Glutamatergic neuron (in vitro differentiated cells): ENCODE data around the gene ZNF75A. TPM values are rescaled to one million over a fixed set of nuclear protein-coding genes. Genes with fewer than 3 reads are reported as not detected.

Experiments used
- DNase-seq: peaks from one replicate; pipeline ENCODE4 v3.0.0; 2022
- H3K27ac Mint-ChIP-seq: one replicate; pipeline ENCODE4 v1.8.0; 2020; ENCODE audit warnings: mild to moderate bottlenecking, mixed read lengths, inconsistent platforms; ENCODE audit not compliant: unreplicated experiment
- H3K27me3 Mint-ChIP-seq: one replicate; pipeline ENCODE4 v1.8.0; 2020; ENCODE audit warnings: mild to moderate bottlenecking, moderate library complexity, mixed read lengths, inconsistent platforms; ENCODE audit not compliant: unreplicated experiment
- H3K36me3 Mint-ChIP-seq: one replicate; pipeline ENCODE4 v1.8.0; 2020; ENCODE audit warnings: mild to moderate bottlenecking, mixed read lengths, inconsistent platforms; ENCODE audit not compliant: unreplicated experiment
- H3K4me1 Mint-ChIP-seq: one replicate; pipeline ENCODE4 v1.8.0; 2020; ENCODE audit warnings: mild to moderate bottlenecking, low read depth, mixed read lengths, inconsistent platforms; ENCODE audit not compliant: unreplicated experiment
- H3K4me3 Mint-ChIP-seq: one replicate; pipeline ENCODE4 v1.8.0; 2020; ENCODE audit warnings: mild to moderate bottlenecking, mixed read lengths, inconsistent platforms; ENCODE audit not compliant: unreplicated experiment
- H3K9me3 Mint-ChIP-seq: one replicate; pipeline ENCODE4 v1.8.0; 2020; ENCODE audit warnings: mild to moderate bottlenecking, moderate library complexity, mixed read lengths, inconsistent platforms; ENCODE audit not compliant: unreplicated experiment
- total RNA-seq: library from RNA; stranded (reverse); fragmentation: NEBNext Ultra II Directional; extraction: Animal tissue kit (Norgen Biotek cat#: 25700); gene quantifications from one replicate; pipeline ENCODE4 v1.2.1, GENCODE V29; 2021; ENCODE audit not compliant: unreplicated experiment
- TF ChIP-seq, protein P1 (sequence below): fragments of 200-600 bp; sonication (generic); IDR thresholded peaks from one replicate; pipeline ENCODE4 v1.5.0; 2021; ENCODE audit not compliant: partially characterized antibody, unreplicated experiment

Gene ZNF75A
- total RNA-seq, 1 donor from 2014 or later, result 62.4 TPM

DNA sequence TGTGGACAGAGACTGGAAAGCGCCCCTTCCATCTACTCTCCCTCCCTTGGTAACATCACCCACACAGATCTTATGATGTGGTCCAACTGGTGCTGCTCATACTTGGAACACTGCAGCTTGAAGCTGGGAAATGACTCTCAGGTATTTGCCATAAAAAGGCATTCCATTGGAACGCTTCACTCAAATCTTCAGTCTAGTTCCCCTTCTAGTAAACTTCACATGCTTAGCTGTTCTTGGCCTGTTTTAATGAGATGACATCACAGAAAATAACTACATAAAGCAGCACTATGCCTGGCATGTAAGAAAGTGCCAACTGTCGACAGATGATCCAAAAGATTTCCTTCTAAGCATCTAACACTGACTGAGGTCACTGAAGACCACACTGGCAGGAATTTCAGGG is 12.7 kb upstream of the ZNF75A start:
- TF ChIP-seq, protein P1, sequence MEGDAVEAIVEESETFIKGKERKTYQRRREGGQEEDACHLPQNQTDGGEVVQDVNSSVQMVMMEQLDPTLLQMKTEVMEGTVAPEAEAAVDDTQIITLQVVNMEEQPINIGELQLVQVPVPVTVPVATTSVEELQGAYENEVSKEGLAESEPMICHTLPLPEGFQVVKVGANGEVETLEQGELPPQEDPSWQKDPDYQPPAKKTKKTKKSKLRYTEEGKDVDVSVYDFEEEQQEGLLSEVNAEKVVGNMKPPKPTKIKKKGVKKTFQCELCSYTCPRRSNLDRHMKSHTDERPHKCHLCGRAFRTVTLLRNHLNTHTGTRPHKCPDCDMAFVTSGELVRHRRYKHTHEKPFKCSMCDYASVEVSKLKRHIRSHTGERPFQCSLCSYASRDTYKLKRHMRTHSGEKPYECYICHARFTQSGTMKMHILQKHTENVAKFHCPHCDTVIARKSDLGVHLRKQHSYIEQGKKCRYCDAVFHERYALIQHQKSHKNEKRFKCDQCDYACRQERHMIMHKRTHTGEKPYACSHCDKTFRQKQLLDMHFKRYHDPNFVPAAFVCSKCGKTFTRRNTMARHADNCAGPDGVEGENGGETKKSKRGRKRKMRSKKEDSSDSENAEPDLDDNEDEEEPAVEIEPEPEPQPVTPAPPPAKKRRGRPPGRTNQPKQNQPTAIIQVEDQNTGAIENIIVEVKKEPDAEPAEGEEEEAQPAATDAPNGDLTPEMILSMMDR, result no peak
- H3K27ac Mint-ChIP-seq, result no peak overlapping the region
- H3K9me3 Mint-ChIP-seq, result peaks cover 35% of the 10 kb centered on the region
- peak overlapping the region; percentile 30 for H3K4me3 Mint-ChIP-seq
- H3K4me1 Mint-ChIP-seq, result no peaks in the 10 kb centered on the region
- peaks cover 70% of the 10 kb centered on the region for H3K36me3 Mint-ChIP-seq
- H3K27me3 Mint-ChIP-seq, result peaks cover 17% of the 10 kb centered on the region
- DNase-seq, result no peak

DNA sequence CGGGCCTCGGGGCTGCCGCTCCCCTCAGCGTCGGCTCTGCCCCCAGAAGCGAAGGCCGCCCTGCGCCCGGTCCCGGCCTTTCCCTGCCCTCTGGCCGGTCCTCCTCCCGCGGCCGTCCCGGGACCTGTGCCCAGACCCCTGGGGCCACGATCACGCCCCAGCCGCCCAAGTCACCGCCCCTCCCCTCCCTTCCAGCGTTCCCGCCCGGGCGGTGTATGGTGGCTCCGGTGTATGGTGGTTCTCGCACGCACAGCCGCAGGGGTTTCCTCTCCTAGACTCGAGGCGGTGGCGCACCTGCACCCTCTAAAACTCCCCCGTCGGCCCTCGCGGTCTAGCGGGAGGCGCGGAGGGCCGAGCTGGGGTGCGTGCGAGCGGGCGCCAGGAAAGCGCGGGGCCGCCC is 10.1 kb upstream of the ZNF75A start:
- no peak overlapping the region for H3K27ac Mint-ChIP-seq
- peaks cover 31% of the 10 kb centered on the region for H3K9me3 Mint-ChIP-seq
- H3K27me3 Mint-ChIP-seq, result peaks cover 17% of the 10 kb centered on the region
- TF ChIP-seq, protein P1, result no peak
- DNase-seq, result no peak
- no peak overlapping the region for H3K4me3 Mint-ChIP-seq
- peaks cover 67% of the 10 kb centered on the region for H3K36me3 Mint-ChIP-seq
- H3K4me1 Mint-ChIP-seq, result no peaks in the 10 kb centered on the region

DNA sequence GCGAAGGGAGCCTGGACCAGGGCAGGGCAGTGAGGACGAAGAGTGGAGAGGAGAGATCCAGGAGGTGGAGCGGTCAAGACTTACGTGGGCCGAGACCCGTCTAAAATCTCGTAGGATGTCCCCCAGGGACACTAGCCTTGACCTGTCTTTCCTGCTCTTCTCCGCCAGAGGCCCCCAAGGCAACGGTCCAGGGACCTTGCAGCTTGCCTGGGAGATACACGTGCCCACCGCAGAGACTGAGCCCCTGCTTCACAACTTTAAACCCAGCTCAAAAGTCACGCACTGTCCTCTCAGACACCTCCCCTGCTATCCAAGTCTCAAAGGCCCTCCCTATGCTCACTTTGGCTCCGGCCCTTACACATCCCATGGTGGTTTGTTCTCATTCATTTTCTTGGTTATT is 9.5 kb upstream of the ZNF75A start:
- peaks cover 34% of the 10 kb centered on the region for H3K9me3 Mint-ChIP-seq
- no peak overlapping the region for H3K27ac Mint-ChIP-seq
- TF ChIP-seq, protein P1, result no peak
- no peaks in the 10 kb centered on the region for H3K4me1 Mint-ChIP-seq
- H3K4me3 Mint-ChIP-seq, result no peak overlapping the region
- DNase-seq, result no peak
- peaks cover 17% of the 10 kb centered on the region for H3K27me3 Mint-ChIP-seq
- peaks cover 67% of the 10 kb centered on the region for H3K36me3 Mint-ChIP-seq

DNA sequence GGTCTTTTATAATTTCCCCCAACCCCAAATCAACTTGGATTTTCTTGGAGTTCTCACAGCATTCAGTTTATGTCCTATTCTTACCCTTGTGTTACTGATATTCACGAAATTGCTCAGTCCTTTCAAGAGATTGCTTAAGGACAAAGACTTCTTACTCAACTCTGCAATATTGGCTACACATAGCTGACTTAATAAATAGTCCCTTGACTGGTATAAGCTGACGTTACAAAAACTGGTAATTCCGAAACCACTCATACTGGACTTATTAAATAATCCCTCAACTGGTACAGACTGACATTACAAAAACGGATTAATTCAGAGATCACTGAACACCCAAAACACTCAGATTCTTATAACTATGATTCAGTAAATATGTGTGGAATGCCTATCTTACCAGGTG is 927 bp upstream of the ZNF75A start:
- Mint-ChIP-seq H3K27me3 (peaks cover 12% of the 10 kb centered on the region), H3K36me3 (peaks cover 52% of the 10 kb centered on the region), H3K9me3 (peaks cover 15% of the 10 kb centered on the region), H3K4me3 (peak overlapping the region; percentile 93), H3K27ac (peak overlapping the region; percentile 70), H3K4me1 (peaks cover 3% of the 10 kb centered on the region)
- no peak for DNase-seq
- TF ChIP-seq, protein P1, result no peak

DNA sequence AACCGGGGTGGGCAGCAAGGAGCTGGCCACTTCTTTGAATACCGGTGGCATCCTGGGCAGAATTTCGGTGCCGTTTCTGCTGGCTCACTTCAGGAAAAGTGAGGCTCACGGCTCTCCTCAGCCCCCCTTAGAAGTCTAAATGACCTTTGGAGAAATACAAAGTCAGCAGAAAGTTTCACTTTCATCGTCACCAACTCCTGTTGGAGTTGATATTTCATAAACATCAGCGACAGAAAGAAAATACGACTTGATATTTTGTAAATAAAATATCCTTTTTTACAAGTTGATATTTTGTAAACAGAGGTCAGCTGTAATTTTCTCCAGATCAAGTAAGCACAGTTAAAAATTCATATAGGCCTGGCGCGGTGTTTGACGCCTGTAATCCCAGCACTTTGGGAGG is 781 bp downstream of the ZNF75A start:
- Mint-ChIP-seq H3K4me3 (peak overlapping the region; percentile 87), H3K27ac (no peak overlapping the region), H3K36me3 (peaks cover 42% of the 10 kb centered on the region), H3K27me3 (peaks cover 12% of the 10 kb centered on the region), H3K9me3 (peaks cover 18% of the 10 kb centered on the region), H3K4me1 (peaks cover 3% of the 10 kb centered on the region)
- no peak for DNase-seq
- TF ChIP-seq, protein P1, result no peak
